GM21786 (cell line): ENCODE measurements around the gene DYTN.
A peak's percentile ranks its signal among the peaks of the same experiment; 100 is the strongest.

Source experiments
- ATAC-seq: cut with Tn5 transposase; IDR thresholded peaks from one replicate; pipeline ENCODE4 v1.9.1; 2021; ENCODE audit not compliant: unreplicated experiment

DYTN gene

GRCh38 chr2:206701952-206702605 is 16.1 kb downstream of the DYTN start:
- no peak for ATAC-seq

DNA sequence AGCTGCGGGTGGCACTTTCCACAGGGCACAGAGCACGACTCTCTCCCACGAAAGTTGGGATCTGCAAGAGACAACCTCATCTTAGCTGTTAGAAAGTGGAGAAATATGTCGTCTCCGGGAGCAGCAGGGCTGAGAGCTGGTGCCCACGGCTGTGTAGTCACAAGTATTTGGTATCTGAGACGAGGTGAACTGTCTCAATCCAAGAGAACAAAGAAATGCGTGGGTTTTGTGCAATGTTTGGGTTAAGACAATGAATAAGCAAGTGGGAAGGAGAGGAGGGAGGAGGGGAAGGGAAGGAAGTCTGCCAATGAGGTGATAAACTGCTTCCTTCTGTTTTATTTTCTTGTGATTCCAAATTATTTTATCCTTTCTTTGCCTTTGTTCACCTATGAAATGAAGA is 18.0 kb downstream of the DYTN start:
- ATAC-seq: no peak

- ATAC-seq: no peak
Measured at GRCh38 chr2:206698811-206699210, 19.4 kb downstream of the DYTN start.

DNA sequence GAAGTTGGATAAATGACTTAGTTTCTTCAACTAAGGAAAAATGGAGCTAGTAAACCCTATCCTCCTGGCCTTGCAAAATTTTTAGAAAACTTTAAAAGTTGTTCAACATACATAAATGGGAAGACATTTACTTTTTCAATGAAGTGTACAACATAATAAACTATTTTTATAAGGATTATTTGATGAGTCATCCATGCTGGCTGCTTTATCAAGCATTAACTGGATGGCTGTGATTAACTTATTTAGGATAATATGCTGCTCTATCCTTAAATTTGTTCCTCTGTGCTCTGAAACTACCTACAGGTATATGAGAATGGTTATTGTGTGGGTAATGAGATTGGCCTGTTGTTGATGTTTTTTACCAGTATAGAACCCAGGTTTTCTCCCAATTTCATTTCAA is 21.3 kb downstream of the DYTN start:
- no peak for ATAC-seq

GRCh38 chr2:206693399-206694137 is 24.6 kb downstream of the DYTN start:
- peak; percentile 86 for ATAC-seq

DNA sequence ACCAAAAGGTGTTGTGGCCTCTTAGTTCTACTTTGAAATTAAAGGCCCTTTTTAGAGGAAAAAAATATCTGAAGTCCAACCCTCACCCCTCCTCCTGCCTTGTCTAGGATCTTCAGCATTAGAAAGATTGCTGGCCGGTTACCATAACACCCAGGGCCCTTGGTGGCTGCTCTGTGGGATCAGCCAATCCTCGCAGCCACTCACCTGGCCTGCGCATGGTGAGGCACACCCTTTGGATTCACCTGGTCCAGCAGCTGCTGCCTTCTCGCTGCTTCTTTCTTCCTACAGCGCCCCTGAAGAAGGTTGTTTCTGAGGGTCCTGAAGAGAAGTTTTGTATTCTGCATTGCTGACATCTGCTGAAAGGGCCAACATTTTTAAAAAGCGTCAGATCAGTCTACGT is 25.2 kb downstream of the DYTN start:
- ATAC-seq: no peak

- no peak for ATAC-seq
Measured at GRCh38 chr2:206688990-206689389, 29.2 kb downstream of the DYTN start.

DNA sequence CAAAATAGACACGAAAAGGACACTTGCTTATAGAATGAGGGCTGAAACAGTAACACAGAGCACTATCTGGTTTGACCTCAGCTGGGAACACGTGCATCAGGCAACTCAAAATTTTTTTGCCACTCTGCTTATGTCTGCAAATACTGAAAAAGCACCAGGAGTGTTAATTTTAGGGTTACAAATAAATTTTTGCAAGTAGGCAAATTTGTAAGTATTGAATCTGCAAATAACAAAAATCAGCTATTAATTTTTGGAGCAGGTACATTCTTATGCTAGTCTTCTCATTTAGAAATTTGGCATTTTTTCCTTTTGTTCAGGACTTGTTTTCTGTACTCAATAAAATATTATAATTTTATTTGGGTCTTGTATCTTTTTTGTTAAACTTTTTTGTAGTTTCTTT is 29.7 kb downstream of the DYTN start:
- ATAC-seq: no peak

DNA sequence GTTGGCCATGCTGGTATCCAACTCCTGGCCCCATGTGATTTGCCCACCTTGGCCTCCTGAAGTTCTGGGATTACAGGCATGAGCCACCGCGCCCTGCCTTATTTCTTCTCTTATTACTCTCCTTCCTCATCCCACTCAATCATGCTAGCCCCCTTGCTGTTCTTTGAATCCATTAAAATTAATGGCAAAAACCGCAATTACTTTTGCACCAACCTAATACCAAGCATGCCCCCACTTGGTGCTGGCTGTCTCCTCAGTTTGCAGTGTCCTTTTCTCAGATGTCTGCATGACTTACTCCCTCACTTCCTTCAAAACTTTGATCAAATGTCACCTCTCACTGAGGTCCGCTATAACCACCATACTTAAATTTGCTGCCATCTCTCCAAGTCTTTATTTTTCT is 34.6 kb downstream of the DYTN start:
- ATAC-seq: no peak

GRCh38 chr2:206670531-206671319 is 47.5 kb downstream of the DYTN start:
- no peak for ATAC-seq

GRCh38 chr2:206665251-206665650 is 52.9 kb downstream of the DYTN start:
- ATAC-seq: no peak

DNA sequence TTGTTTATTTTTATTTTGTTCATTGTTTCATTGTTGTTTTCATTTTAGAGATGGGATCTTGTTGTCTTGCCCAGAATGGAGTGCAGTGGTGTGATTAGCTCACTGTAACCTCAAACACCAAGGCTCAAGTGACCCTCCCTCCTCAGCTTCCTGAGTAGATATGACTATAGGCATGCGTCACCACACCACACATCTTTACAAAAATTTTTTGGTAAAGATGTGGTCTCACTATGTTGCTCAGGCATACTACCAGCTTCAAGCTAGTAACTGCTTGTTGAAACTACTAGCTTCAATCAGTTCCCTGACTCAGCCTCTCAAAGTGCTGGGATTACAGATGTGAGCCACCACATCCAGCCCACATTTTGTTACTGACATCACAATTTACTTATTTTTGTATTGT is 61.1 kb downstream of the DYTN start:
- ATAC-seq: no peak

- ATAC-seq: no peak
Measured at GRCh38 chr2:206647985-206648384, 70.2 kb downstream of the DYTN start.

GRCh38 chr2:206642075-206643025 is 75.8 kb downstream of the DYTN start, which contains the start of gene FAM237A:
Gene FAM237A (plus strand): TSS chr2:206642487. CDS start chr2:206644237, 1,750 bp downstream.
- ATAC-seq: no peak

DNA sequence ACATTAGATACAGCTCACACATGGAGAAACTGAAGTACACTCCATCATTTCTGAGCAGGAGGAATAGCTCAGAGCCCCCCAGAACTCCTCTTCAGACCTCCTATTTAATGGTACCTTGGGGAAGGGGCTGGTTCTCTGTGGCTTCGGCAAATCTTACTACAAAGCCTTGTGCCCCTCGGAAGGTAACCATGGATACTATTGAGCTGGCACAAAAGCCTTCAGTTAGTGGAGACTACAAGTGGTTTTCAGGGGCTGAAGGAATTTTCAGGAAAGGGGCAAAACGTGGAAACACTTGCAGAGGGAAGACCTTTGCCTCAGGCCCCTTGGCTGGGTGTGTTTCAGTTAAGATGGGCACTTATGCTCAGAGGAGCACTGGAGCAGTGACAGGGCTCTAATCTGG is 77.0 kb downstream of the DYTN start:
- no peak for ATAC-seq

GRCh38 chr2:206639636-206640035 is 78.6 kb downstream of the DYTN start:
- no peak for ATAC-seq

- ATAC-seq: no peak
Measured at GRCh38 chr2:206635015-206635414, 83.2 kb downstream of the DYTN start.

DNA sequence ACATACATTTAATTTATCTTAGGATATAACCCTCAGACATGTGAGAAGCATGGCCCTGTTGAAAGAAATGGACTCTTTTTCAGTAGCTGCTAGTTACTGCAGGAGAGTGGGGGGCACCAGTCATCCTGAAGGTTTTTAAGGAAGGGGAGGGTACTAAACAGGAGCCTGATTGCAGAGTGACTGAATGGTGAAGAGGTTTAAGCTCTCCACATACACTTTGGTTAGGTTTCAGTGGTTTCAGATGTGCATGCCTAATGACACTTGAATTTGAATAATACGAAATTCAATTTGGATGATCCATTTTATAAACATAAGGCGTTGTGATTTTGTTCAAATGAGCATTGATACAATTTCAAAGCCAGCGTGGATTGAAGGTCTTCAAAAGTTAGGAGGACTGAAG is 86.9 kb downstream of the DYTN start:
- ATAC-seq: no peak

DNA sequence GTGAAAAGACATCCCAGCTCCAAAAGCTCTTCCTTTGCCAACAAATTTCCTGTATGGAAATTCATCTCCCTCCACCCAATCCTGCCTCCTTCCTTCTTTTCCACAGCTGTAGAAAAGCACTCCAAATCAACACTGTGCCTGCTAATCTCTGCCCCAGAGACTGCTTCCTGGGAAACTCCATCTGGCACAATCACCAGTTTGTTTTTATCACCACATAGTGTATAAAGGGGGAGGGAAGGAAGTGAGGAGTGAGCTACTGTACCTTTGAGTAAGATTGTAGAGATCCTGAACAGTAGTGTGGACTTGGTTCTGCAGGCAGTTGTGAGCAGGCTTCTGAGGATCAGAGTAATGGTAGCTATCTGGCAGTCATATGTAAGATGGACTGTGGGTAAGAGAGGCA is 90.6 kb downstream of the DYTN start:
- no peak for ATAC-seq

GRCh38 chr2:206626108-206626507 is 92.1 kb downstream of the DYTN start:
- no peak for ATAC-seq

DNA sequence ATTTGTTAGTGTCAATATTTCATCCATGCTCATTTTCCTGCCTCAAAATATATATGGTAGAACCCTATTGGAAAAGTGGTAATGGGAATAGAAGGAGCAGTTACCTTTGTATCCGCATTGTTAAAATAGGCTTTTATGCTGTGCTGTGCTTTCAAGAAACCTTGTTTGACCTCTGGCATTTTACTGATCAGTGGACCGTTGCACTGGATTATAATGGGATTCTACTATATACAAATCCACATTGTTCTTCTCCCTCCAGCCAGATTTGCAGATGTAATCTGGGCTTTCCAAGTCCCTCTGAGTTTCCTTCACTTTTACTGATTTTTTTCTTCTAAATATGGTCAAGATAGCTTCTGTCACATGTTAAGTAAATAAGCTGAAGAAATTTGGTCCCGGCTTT is 99.2 kb downstream of the DYTN start:
- ATAC-seq: no peak
